Measurements from ENCODE around the gene NIT1. TPM values are rescaled to one million over a fixed set of nuclear protein-coding genes. Genes with fewer than 3 reads are reported as not detected.

NIT1 gene
- total RNA-seq, 1 experiment from 2014 or later = 39.6 TPM

DNA sequence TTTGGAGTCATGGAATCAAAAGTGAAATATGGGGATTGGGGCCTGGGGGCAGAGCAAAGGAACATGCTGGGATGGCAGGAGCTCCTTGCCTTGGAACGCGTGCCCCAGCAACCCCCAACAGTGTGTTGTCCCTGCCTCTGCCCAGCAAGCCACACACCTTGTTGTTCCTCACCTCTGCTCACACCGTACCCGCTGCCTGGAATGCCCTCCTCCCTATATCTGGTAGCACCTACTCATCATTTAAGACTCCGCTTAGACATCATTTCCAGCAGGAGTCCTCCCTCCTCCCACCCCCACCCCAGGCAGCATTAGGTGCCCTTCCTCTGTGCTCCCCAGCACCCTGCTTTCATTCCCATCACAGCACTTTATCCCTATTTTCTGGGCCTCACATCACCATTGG is 36.4 kb upstream of the NIT1 start:
- no peak overlapping the region for H2BK120ac ChIP-seq (ENCODE audit: low read depth, low read length, poor library complexity, severe bottlenecking)
- H2BK15ac ChIP-seq (ENCODE audit: low read depth, low read length) = no peak overlapping the region
- no peaks in the 10 kb centered on the region for H3K9me3 ChIP-seq (ENCODE audit: control insufficient read depth, low read depth, low read length)
- H3K4me1 Mint-ChIP-seq = peaks cover 48% of the 10 kb centered on the region in 2 experiments
- WGBS (ENCODE audit: extremely low coverage, insufficient read length, low lambda C conversion rate) = no CpG with 5 or more reads among the region's 5 CpGs
- no peaks in the 10 kb centered on the region for H3K9me3 Mint-ChIP-seq
- H3K18ac ChIP-seq (ENCODE audit: insufficient read length, low read depth, low read length) = no peak overlapping the region
- H2BK12ac ChIP-seq (ENCODE audit: insufficient read length, low read depth, low read length) = no peak overlapping the region
- no peaks in the 10 kb centered on the region for H3K4me1 ChIP-seq (ENCODE audit: insufficient read depth, low read length)
- no peak overlapping the region for H3K14ac ChIP-seq (ENCODE audit: insufficient read depth, low read length)
- DNase-seq = no peak
- no peak overlapping the region for H2BK20ac ChIP-seq (ENCODE audit: low read depth, low read length, poor library complexity, severe bottlenecking)
- H2AK5ac ChIP-seq (ENCODE audit: insufficient read length, low read length) = no peak overlapping the region
- no peaks in the 10 kb centered on the region for H3K23me2 ChIP-seq (ENCODE audit: insufficient read length, low read depth, low read length, poor library complexity, severe bottlenecking)
- no peaks in the 10 kb centered on the region for H3K36me3 Mint-ChIP-seq (ENCODE audit: insufficient read depth in 1 of 3, low read depth in 3 of 3)
- no peaks in the 10 kb centered on the region for H3K79me1 ChIP-seq (ENCODE audit: insufficient read depth, low read depth, low read length, poor library complexity, severe bottlenecking)
- no peak overlapping the region for H3K56ac ChIP-seq (ENCODE audit: insufficient read length, low read depth, low read length)
- no peak overlapping the region for H4K5ac ChIP-seq (ENCODE audit: insufficient read length, low read depth, low read length)
- no peaks in the 10 kb centered on the region for H4K20me1 ChIP-seq (ENCODE audit: control insufficient read depth, insufficient read depth, insufficient read length)
- H3K4me2 ChIP-seq (ENCODE audit: insufficient read depth, insufficient read length, low read length) = no peak overlapping the region
- no peak overlapping the region for H3T11ph ChIP-seq (ENCODE audit: low read length)
- H2BK5ac ChIP-seq (ENCODE audit: insufficient read length, low read length) = no peak overlapping the region
- no peak overlapping the region for H4K8ac ChIP-seq (replicated peaks; ENCODE audit: insufficient read length, low read depth, low read length)
- H3K27ac Mint-ChIP-seq = no peak overlapping the region
- H3K4me3 Mint-ChIP-seq = no peak overlapping the region
- no peak overlapping the region for H3K4ac ChIP-seq (ENCODE audit: low read depth, low read length)
- no peaks in the 10 kb centered on the region; the same call in 1 of the 2 replicates for H3K27me3 Mint-ChIP-seq (ENCODE audit: low read depth)
- H3K27me3 ChIP-seq (ENCODE audit: insufficient read depth, low read length) = no peaks in the 10 kb centered on the region
- no peak overlapping the region for H3K27ac ChIP-seq (ENCODE audit: insufficient read length, low read depth, low read length)
- H3K23ac ChIP-seq (ENCODE audit: insufficient read length, low read depth, low read length) = no peak overlapping the region
- H3K79me2 ChIP-seq (ENCODE audit: insufficient read depth, low read length) = no peaks in the 10 kb centered on the region
- TF ChIP-seq CTCF (conservative IDR thresholded peaks at IDR 0.05) = no peak
- no peak overlapping the region for H2AFZ ChIP-seq (ENCODE audit: low read length)
- no peak overlapping the region for H3K9ac ChIP-seq (ENCODE audit: extremely low read depth, insufficient read length, low read length)
- no peak overlapping the region for H4K91ac ChIP-seq (ENCODE audit: insufficient read length, low read depth, low read length)
